MM.1S (cell line): ENCODE data around the gene KLK8.

ENCODE experiments used
- DNase-seq: peaks from one replicate; pipeline ENCODE4 v3.0.0-alpha.2; 2015
- H2AFZ ChIP-seq: fragments of 300-600 bp; sonication (generic); 2 replicates; pipeline ENCODE4 v1.6.0; 2016; ENCODE audit warnings: antibody characterized with exemption, low read length
- H3F3A ChIP-seq: fragments of 300-600 bp; sonication (generic); 2 replicates; pipeline ENCODE4 v1.6.1; 2016; ENCODE audit warnings: mild to moderate bottlenecking, antibody characterized with exemption, low read length, moderate library complexity, mixed read lengths; ENCODE audit not compliant: insufficient read depth
- H3K27ac ChIP-seq: fragments of 300-600 bp; sonication (generic); 2 replicates; pipeline ENCODE4 v1.5.1; 2016; ENCODE audit warnings: mild to moderate bottlenecking, low read length
- H3K27me3 ChIP-seq: fragments of 300-600 bp; sonication (generic); replicated peaks from 2 replicates; pipeline ENCODE4 v1.6.0; 2016; ENCODE audit warnings: low read length; ENCODE audit not compliant: insufficient read depth
- H3K36me3 ChIP-seq: fragments of 300-600 bp; sonication (generic); replicated peaks from 2 replicates; pipeline ENCODE4 v1.6.1; 2016; ENCODE audit warnings: mild to moderate bottlenecking, low read length, mixed read lengths; ENCODE audit not compliant: insufficient read depth
- H3K4me1 ChIP-seq: fragments of 300-600 bp; sonication (generic); 2 replicates; pipeline ENCODE4 v1.6.1; 2016; ENCODE audit warnings: low read length, mixed read lengths
- H3K4me2 ChIP-seq: fragments of 300-600 bp; sonication (generic); 2 replicates; pipeline ENCODE4 v1.6.0; 2016; ENCODE audit warnings: low read depth, low read length
- H3K4me3 ChIP-seq: fragments of 300-600 bp; sonication (generic); 2 replicates; pipeline ENCODE4 v1.5.1; 2016; ENCODE audit warnings: low read length, mixed read lengths
- H3K79me2 ChIP-seq: fragments of 300-600 bp; sonication (generic); 2 replicates; pipeline ENCODE4 v1.6.1; 2016; ENCODE audit warnings: mixed run types, low read length, mixed read lengths
- H3K9ac ChIP-seq: fragments of 300-600 bp; sonication (generic); 2 replicates; pipeline ENCODE4 v1.6.1; 2016; ENCODE audit warnings: low read length, mixed read lengths
- H3K9me2 ChIP-seq: fragments of 300-600 bp; sonication (generic); replicated peaks from 2 replicates; pipeline ENCODE4 v1.6.1; 2016; ENCODE audit warnings: mild to moderate bottlenecking, low read length, mixed read lengths; ENCODE audit not compliant: insufficient read depth
- H3K9me3 ChIP-seq: fragments of 300-600 bp; sonication (generic); replicated peaks from 2 replicates; pipeline ENCODE4 v1.6.1; 2016; ENCODE audit warnings: mild to moderate bottlenecking, low read length, mixed read lengths; ENCODE audit not compliant: insufficient read depth
- H4K20me1 ChIP-seq: fragments of 300-600 bp; sonication (generic); 2 replicates; pipeline ENCODE4 v1.6.1; 2016; ENCODE audit warnings: mild to moderate bottlenecking, low read length, moderate library complexity, mixed read lengths; ENCODE audit not compliant: insufficient read depth
- CTCF ChIP-seq: fragments of 300-600 bp; sonication (generic); IDR thresholded peaks from 2 replicates; pipeline ENCODE4 v1.5.1; 2016; ENCODE audit warnings: antibody characterized with exemption, low read length, mixed read lengths
- EZH2 ChIP-seq: fragments of 300-600 bp; sonication (generic); optimal IDR thresholded peaks from 2 replicates; pipeline ENCODE3; 2017; ENCODE audit warnings: low read depth, mild to moderate bottlenecking, antibody characterized with exemption, low read length, mixed read lengths
- EZH2phosphoT487 ChIP-seq: fragments of 300-600 bp; sonication (generic); IDR thresholded peaks from 2 replicates; pipeline ENCODE4 v1.6.1; 2018; ENCODE audit warnings: antibody characterized with exemption, low read length

The KLK8 gene

GRCh38 chr19:50967929-50968715 is 33.3 kb downstream of the KLK8 start:
- H3K4me2 ChIP-seq = no peak overlapping the region
- no peaks in the 10 kb centered on the region for H3K79me2 ChIP-seq
- H3K27ac ChIP-seq = no peak overlapping the region
- H2AFZ ChIP-seq = no peak overlapping the region
- H3K9me2 ChIP-seq = no peaks in the 10 kb centered on the region
- DNase-seq = no peak
- no peak overlapping the region for H3K9ac ChIP-seq
- TF ChIP-seq EZH2 = no peak
- TF ChIP-seq CTCF = no peak
- TF ChIP-seq EZH2phosphoT487 = no peak
- no peaks in the 10 kb centered on the region for H3K4me1 ChIP-seq
- no peaks in the 10 kb centered on the region for H4K20me1 ChIP-seq
- H3K4me3 ChIP-seq = no peak overlapping the region
- H3K36me3 ChIP-seq = no peaks in the 10 kb centered on the region
- no peaks in the 10 kb centered on the region for H3F3A ChIP-seq
- H3K27me3 ChIP-seq = peaks cover 15% of the 10 kb centered on the region; the same call in 1 of the 2 replicates
- no peaks in the 10 kb centered on the region for H3K9me3 ChIP-seq

- H3F3A ChIP-seq = no peaks in the 10 kb centered on the region
- no peak for DNase-seq
- TF ChIP-seq CTCF = no peak
- no peak for TF ChIP-seq EZH2phosphoT487
- no peak for TF ChIP-seq EZH2
- no peaks in the 10 kb centered on the region for H3K9me2 ChIP-seq
- peaks cover 10% of the 10 kb centered on the region; the same call in 1 of the 2 replicates for H3K27me3 ChIP-seq
- H4K20me1 ChIP-seq = no peaks in the 10 kb centered on the region
- no peak overlapping the region for H3K9ac ChIP-seq
- no peaks in the 10 kb centered on the region for H3K9me3 ChIP-seq
- no peak overlapping the region for H3K4me3 ChIP-seq
- H3K36me3 ChIP-seq = no peaks in the 10 kb centered on the region
- no peak overlapping the region for H2AFZ ChIP-seq
- H3K27ac ChIP-seq = no peak overlapping the region
- H3K4me1 ChIP-seq = no peaks in the 10 kb centered on the region
- no peaks in the 10 kb centered on the region for H3K79me2 ChIP-seq
- H3K4me2 ChIP-seq = no peak overlapping the region
Measured at GRCh38 chr19:50964266-50964665, 37.1 kb downstream of the KLK8 start.

- H3K79me2 ChIP-seq = no peaks in the 10 kb centered on the region
- no peak overlapping the region for H3K27ac ChIP-seq
- TF ChIP-seq EZH2 (no peak), CTCF (no peak), EZH2phosphoT487 (no peak)
- H3K9me3 ChIP-seq = no peaks in the 10 kb centered on the region
- no peak overlapping the region for H3K4me3 ChIP-seq
- H3K9me2 ChIP-seq = no peaks in the 10 kb centered on the region
- H4K20me1 ChIP-seq = no peaks in the 10 kb centered on the region
- H3K27me3 ChIP-seq = peaks cover 13% of the 10 kb centered on the region; the same call in 1 of the 2 replicates
- no peak overlapping the region for H3K9ac ChIP-seq
- no peaks in the 10 kb centered on the region for H3F3A ChIP-seq
- no peak overlapping the region for H2AFZ ChIP-seq
- no peaks in the 10 kb centered on the region for H3K4me1 ChIP-seq
- no peak overlapping the region for H3K4me2 ChIP-seq
- no peaks in the 10 kb centered on the region for H3K36me3 ChIP-seq
- no peak for DNase-seq
Measured at GRCh38 chr19:50963381-50963780, 38.0 kb downstream of the KLK8 start.
